Measurements from ENCODE around the gene YJEFN3. TPM values are rescaled to one million over a fixed set of nuclear protein-coding genes. Genes with fewer than 3 reads are reported as not detected.

The YJEFN3 gene
- total RNA-seq, 1 experiment from 2014 or later, result 7.9 TPM

DNA sequence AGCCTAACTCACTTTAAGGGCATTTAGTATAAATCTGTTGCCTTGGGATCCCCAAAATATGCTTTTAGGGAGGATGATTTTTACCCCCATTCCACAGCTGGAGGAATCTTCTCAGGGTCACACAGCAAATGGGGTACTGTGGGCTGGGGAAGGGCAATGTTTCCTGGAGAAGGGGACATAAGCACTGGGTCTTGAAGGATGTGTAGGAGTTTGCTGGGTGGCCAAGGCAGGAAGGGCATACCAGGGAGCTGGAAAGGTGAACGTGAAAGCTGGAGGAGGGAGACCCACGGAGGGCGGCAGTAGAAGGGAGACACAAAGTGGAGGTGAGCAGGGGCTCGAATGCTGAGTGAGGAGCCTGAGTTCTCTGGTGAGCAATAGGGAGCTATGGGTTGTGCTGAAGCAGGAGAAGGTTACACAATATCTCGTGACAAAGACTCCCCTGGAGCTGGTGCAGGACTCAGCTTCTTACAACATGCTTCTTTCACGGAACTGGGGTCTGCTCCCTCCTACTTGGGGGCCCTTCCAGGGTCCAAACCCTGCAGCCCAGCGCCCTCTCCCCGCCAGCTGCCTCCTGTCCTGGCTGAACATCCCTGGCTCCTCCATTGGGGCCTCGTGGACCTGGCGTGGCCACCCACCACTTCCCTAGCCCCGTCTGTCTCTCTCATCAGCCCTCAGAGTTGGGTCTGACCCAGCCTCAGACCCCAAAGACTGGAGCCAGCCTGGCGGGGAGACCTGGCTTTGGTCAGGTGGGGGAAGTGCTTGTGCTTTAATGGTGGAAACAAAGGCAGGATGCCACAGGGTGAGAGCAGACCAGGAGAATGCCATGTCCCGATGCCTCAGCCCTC is 20.4 kb downstream of the YJEFN3 start:
- no peak overlapping the region for H3K4me2 ChIP-seq (ENCODE audit: low read depth, low read length, poor library complexity, severe bottlenecking)

DNA sequence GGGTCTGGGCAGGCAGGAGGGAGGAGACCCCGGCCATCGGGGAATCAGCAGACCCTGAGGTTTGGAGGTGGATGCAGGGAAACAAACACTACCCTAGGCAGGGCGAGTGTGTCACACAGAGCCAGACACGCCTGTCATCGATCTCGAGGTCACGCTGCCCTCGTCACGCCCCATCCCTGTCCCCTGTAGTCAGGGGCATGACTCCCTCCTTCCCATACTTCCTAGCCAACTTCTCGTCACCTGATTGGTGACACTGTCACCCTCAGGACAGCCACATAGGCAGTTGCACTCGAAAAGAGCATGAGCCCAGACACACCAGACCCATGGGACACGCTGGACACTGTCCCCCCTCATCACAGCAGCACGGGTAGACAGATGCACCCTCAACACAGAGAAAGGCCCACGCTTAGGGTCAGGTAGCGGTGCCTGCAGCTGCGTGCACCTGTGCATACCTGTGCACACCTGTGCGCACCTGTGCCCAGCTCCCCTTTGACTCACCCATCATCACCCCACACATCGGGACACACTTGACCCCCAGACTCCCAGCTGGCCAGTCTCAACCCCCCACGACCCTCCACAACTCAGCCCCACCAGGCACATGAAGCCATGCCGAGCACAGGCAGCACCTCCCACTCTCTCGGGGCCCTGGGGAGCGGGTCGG is 21.2 kb downstream of the YJEFN3 start:
- Histone ChIP-seq H3K36me3 (ENCODE audit: insufficient read depth, low read length) (no peaks in the 10 kb centered on the region), H3K27ac (ENCODE audit: low read length) (no peak overlapping the region), H3K4me3 (ENCODE audit: low read length) (no peak overlapping the region), H3K9ac (ENCODE audit: low read length) (no peak overlapping the region), H3K4me1 (ENCODE audit: low read length) (no peaks in the 10 kb centered on the region), H2AFZ (ENCODE audit: low read length) (no peak overlapping the region), H4K20me1 (ENCODE audit: insufficient read depth, low read depth, low read length) (0 out of 2 replicates have a peak, but pooled peaks cover 6% of the 10 kb centered on the region), H3K4me2 (ENCODE audit: low read depth, low read length, poor library complexity, severe bottlenecking) (no peak overlapping the region), H3K79me2 (ENCODE audit: low read length) (no peaks in the 10 kb centered on the region), H3K27me3 (ENCODE audit: low read length) (no peaks in the 10 kb centered on the region), H3K9me3 (ENCODE audit: low read length) (no peaks in the 10 kb centered on the region), H3K9me2 (replicated peaks; ENCODE audit: insufficient read depth, low read length) (no peaks in the 10 kb centered on the region)
- no peak for DNase-seq

More for the DNA sequence above, 20.4 kb downstream of the YJEFN3 start:
- no peaks in the 10 kb centered on the region for H3K9me2 ChIP-seq (replicated peaks; ENCODE audit: insufficient read depth, low read length)
- H3K9ac ChIP-seq (ENCODE audit: low read length), result no peak overlapping the region
- no peaks in the 10 kb centered on the region for H3K36me3 ChIP-seq (ENCODE audit: insufficient read depth, low read length)
- no peak overlapping the region for H3K4me3 ChIP-seq (ENCODE audit: low read length)
- H3K27me3 ChIP-seq (ENCODE audit: low read length), result no peaks in the 10 kb centered on the region
- no peak overlapping the region for H3K27ac ChIP-seq (ENCODE audit: low read length)
- no peaks in the 10 kb centered on the region for H3K79me2 ChIP-seq (ENCODE audit: low read length)
- H2AFZ ChIP-seq (ENCODE audit: low read length), result no peak overlapping the region
- H3K4me1 ChIP-seq (ENCODE audit: low read length), result no peaks in the 10 kb centered on the region
- 0 out of 2 replicates have a peak, but pooled peaks cover 6% of the 10 kb centered on the region for H4K20me1 ChIP-seq (ENCODE audit: insufficient read depth, low read depth, low read length)
- H3K9me3 ChIP-seq (ENCODE audit: low read length), result no peaks in the 10 kb centered on the region
- DNase-seq, result no peak

DNA sequence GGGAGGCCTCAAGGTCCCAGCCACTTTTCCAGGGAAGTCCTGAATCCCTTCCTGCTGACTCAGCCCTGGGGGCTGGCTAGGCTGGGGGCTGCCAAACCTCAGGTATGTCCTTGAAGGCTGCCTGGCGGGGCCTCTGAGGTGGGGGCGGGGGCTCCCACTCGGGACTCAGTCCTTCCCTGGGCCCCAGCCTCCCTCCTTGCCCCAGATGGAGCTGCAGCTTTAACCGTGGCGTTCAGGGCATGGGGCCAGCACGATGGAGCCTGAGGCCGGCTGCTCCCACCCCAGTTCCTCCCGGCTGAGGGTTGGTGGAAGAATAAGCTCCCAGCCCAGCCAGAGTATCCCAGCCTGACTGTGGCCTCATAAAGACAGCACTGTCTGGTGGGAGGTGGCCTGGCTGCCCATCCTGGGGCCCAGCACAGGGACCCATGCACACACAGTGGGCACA is 21.8 kb downstream of the YJEFN3 start:
- no peak overlapping the region for H3K4me3 ChIP-seq (ENCODE audit: low read length)

DNA sequence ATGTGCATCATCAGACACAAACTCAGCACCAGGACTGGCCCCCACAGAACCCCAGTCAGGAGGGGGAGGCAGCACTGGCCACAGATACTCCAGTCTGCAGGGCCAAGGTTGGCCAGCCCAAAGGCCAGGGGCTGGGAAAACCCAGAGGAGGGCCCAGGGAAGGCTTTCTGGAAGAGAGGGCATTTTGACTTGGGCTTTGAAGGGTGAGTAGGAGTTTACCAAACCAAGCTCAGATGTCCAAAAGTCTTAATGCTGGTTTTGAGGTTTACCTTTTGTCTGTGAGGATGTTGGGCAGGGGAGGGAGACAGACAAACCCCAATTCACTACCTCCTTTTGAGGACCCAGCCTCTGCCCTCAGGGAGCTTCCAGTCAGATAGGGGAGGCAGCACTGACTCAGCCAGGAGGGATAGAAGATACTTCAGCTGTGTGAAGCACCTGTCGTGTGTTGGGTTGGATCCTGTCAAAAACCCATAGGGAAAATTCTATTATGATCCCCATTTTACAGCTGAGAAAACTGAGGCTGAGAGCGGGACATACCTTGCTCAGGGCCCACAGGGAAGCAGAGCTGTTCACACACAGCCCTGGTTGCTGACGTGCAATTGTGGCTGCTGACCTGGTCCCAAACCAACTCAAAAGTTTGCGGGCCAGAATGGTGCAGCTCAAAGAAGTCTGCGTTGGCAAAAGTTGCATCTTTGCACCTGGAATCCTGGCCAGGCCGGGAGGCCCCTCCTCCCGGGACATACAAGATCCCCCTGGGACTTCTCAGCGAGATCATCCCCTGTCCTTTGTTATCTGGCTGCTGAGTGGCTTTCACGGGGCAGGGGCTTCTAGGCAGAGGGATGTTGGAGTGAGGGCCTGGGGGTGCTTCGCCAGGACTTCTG is 22.5 kb downstream of the YJEFN3 start:
- Histone ChIP-seq H3K4me3 (ENCODE audit: low read length) (no peak overlapping the region), H3K79me2 (ENCODE audit: low read length) (no peaks in the 10 kb centered on the region), H3K36me3 (ENCODE audit: insufficient read depth, low read length) (no peaks in the 10 kb centered on the region), H2AFZ (ENCODE audit: low read length) (no peak overlapping the region), H3K4me2 (ENCODE audit: low read depth, low read length, poor library complexity, severe bottlenecking) (no peak overlapping the region), H3K27ac (ENCODE audit: low read length) (no peak overlapping the region), H3K4me1 (ENCODE audit: low read length) (no peaks in the 10 kb centered on the region), H4K20me1 (ENCODE audit: insufficient read depth, low read depth, low read length) (0 out of 2 replicates have a peak, but pooled peaks cover 6% of the 10 kb centered on the region), H3K27me3 (ENCODE audit: low read length) (no peaks in the 10 kb centered on the region), H3K9ac (ENCODE audit: low read length) (no peak overlapping the region), H3K9me3 (ENCODE audit: low read length) (no peaks in the 10 kb centered on the region), H3K9me2 (replicated peaks; ENCODE audit: insufficient read depth, low read length) (no peaks in the 10 kb centered on the region)
- no peak for DNase-seq

More for the DNA sequence above, 21.8 kb downstream of the YJEFN3 start:
- DNase-seq, result no peak
- no peak overlapping the region for H2AFZ ChIP-seq (ENCODE audit: low read length)
- H3K27me3 ChIP-seq (ENCODE audit: low read length), result no peaks in the 10 kb centered on the region
- no peak overlapping the region for H3K9ac ChIP-seq (ENCODE audit: low read length)
- no peaks in the 10 kb centered on the region for H3K36me3 ChIP-seq (ENCODE audit: insufficient read depth, low read length)
- H4K20me1 ChIP-seq (ENCODE audit: insufficient read depth, low read depth, low read length), result 0 out of 2 replicates have a peak, but pooled peaks cover 6% of the 10 kb centered on the region
- H3K4me1 ChIP-seq (ENCODE audit: low read length), result no peaks in the 10 kb centered on the region
- no peaks in the 10 kb centered on the region for H3K79me2 ChIP-seq (ENCODE audit: low read length)
- H3K9me2 ChIP-seq (replicated peaks; ENCODE audit: insufficient read depth, low read length), result no peaks in the 10 kb centered on the region
- H3K27ac ChIP-seq (ENCODE audit: low read length), result no peak overlapping the region
- H3K4me2 ChIP-seq (ENCODE audit: low read depth, low read length, poor library complexity, severe bottlenecking), result no peak overlapping the region
- no peaks in the 10 kb centered on the region for H3K9me3 ChIP-seq (ENCODE audit: low read length)

DNA sequence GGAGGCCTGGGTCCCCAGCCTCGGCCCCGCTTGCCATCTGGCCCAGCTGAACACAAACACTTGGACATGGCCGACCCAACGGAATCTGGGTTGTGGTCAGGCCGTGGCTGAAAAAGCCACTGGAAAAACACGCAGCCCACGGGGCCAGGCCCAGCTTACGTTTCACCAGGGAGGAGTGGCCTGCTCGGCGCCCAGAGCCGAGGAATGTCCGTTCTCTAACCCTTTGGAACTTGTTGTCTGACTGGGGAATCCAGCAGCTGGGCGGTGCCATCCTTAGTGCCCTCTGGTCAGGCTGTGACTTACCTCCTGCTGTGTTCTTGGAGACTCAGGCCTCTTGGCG is 23.1 kb downstream of the YJEFN3 start:
- no peak for DNase-seq
- Histone ChIP-seq H3K9me3 (ENCODE audit: low read length) (no peaks in the 10 kb centered on the region), H3K4me3 (ENCODE audit: low read length) (no peak overlapping the region), H3K27ac (ENCODE audit: low read length) (no peak overlapping the region), H3K9ac (ENCODE audit: low read length) (no peak overlapping the region), H3K36me3 (ENCODE audit: insufficient read depth, low read length) (no peaks in the 10 kb centered on the region), H3K79me2 (ENCODE audit: low read length) (no peaks in the 10 kb centered on the region), H3K4me2 (ENCODE audit: low read depth, low read length, poor library complexity, severe bottlenecking) (no peak overlapping the region), H3K27me3 (ENCODE audit: low read length) (no peaks in the 10 kb centered on the region), H3K9me2 (replicated peaks; ENCODE audit: insufficient read depth, low read length) (no peaks in the 10 kb centered on the region), H4K20me1 (ENCODE audit: insufficient read depth, low read depth, low read length) (0 out of 2 replicates have a peak, but pooled peaks cover 6% of the 10 kb centered on the region), H2AFZ (ENCODE audit: low read length) (no peak overlapping the region), H3K4me1 (ENCODE audit: low read length) (no peaks in the 10 kb centered on the region)

DNA sequence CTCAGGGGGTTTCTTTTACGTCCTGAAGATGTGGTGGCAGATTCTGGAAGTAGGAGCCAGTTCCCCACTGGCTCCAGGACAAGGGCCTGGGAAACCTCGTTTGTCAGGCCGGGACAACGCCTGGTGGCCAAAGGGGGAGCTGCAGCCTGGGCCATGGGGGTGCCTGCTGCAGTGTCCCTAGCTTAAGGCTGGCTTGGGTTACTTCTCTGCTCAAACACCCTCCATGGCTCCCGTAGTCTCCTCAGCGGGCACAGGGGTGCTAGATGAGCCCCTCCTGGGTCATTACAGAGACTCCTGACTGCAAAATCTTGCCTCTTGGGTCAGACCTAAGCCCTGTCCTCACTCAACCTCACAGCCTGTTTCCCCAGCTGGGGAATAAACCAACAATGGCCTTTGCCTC is 24.1 kb downstream of the YJEFN3 start:
- H4K20me1 ChIP-seq (ENCODE audit: insufficient read depth, low read depth, low read length), result 0 out of 2 replicates have a peak, but pooled peaks cover 6% of the 10 kb centered on the region
- peak; percentile 63 for DNase-seq

DNA sequence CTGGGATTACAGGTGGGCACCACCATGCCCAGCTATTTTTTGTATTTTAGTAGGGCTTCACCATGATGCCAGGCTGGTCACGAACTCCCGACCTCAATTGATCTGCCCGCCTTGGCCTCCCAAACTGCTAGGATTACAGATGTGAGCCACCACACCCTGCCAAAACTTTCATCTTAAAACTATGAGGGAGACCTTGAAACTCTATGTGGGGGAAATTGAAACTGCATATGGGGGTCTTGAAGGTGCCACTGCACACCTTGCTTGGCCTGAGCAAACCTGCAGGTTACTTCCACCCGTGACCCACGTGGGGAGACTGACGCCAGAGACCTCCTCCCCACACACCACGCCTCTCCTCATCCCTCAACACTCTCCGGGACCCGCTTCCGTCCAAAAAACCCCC is 25.0 kb downstream of the YJEFN3 start:
- H3K27ac ChIP-seq (ENCODE audit: low read length), result no peak overlapping the region
- no peaks in the 10 kb centered on the region for H3K36me3 ChIP-seq (ENCODE audit: insufficient read depth, low read length)
- DNase-seq, result no peak
- H3K79me2 ChIP-seq (ENCODE audit: low read length), result no peaks in the 10 kb centered on the region
- H3K4me3 ChIP-seq (ENCODE audit: low read length), result no peak overlapping the region
- 0 out of 2 replicates have a peak, but pooled peaks cover 6% of the 10 kb centered on the region for H4K20me1 ChIP-seq (ENCODE audit: insufficient read depth, low read depth, low read length)
- H3K9ac ChIP-seq (ENCODE audit: low read length), result no peak overlapping the region
- no peaks in the 10 kb centered on the region for H3K4me1 ChIP-seq (ENCODE audit: low read length)
- H3K4me2 ChIP-seq (ENCODE audit: low read depth, low read length, poor library complexity, severe bottlenecking), result no peak overlapping the region
- H3K27me3 ChIP-seq (ENCODE audit: low read length), result no peaks in the 10 kb centered on the region
- H3K9me3 ChIP-seq (ENCODE audit: low read length), result no peaks in the 10 kb centered on the region
- H2AFZ ChIP-seq (ENCODE audit: low read length), result no peak overlapping the region
- H3K9me2 ChIP-seq (replicated peaks; ENCODE audit: insufficient read depth, low read length), result no peaks in the 10 kb centered on the region

More for the DNA sequence above, 24.1 kb downstream of the YJEFN3 start:
- H3K9me2 ChIP-seq (replicated peaks; ENCODE audit: insufficient read depth, low read length), result no peaks in the 10 kb centered on the region
- no peaks in the 10 kb centered on the region for H3K79me2 ChIP-seq (ENCODE audit: low read length)
- H3K4me3 ChIP-seq (ENCODE audit: low read length), result no peak overlapping the region
- H2AFZ ChIP-seq (ENCODE audit: low read length), result no peak overlapping the region
- no peaks in the 10 kb centered on the region for H3K4me1 ChIP-seq (ENCODE audit: low read length)
- no peak overlapping the region for H3K27ac ChIP-seq (ENCODE audit: low read length)
- H3K27me3 ChIP-seq (ENCODE audit: low read length), result no peaks in the 10 kb centered on the region
- H3K9me3 ChIP-seq (ENCODE audit: low read length), result no peaks in the 10 kb centered on the region
- H3K4me2 ChIP-seq (ENCODE audit: low read depth, low read length, poor library complexity, severe bottlenecking), result no peak overlapping the region
- no peaks in the 10 kb centered on the region for H3K36me3 ChIP-seq (ENCODE audit: insufficient read depth, low read length)
- H3K9ac ChIP-seq (ENCODE audit: low read length), result no peak overlapping the region
